RWPE1 (cell line): ENCODE results near the gene MED13L.

ENCODE experiments used
- CTCF ChIA-PET: fragments of 350-600 bp; sonication (Branson Sonifier 250); formaldehyde crosslinking; extraction: SDS; loops from one replicate; lab custom pipeline; 2021; lab: Yijun Ruan, JAX
- POLR2A ChIA-PET: fragments of 400-600 bp; formaldehyde crosslinking; extraction: SDS; loops from one replicate; lab custom pipeline; 2020; ENCODE audit warnings: antibody characterized with exemption; ENCODE audit not compliant: low non-redundant PET; lab: Yijun Ruan, JAX
- DNase-seq: peaks from one replicate; pipeline ENCODE4 v3.0.0; 2012; ENCODE audit warnings: low spot score
- H3K27ac ChIP-seq: fragments of 450-650 bp; 2 replicates; pipeline ENCODE4 v1.5.1; 2017
- CTCF ChIP-seq: fragments of 450-650 bp; conservative IDR thresholded peaks from 2 replicates; pipeline ENCODE4 v1.5.1; 2017; ENCODE audit warnings: low read depth, mild to moderate bottlenecking

Gene MED13L

GRCh38 chr12:116183741-116184141 lies 93.8 kb downstream of the MED13L start:
- DNase-seq: no peak
- H3K27ac ChIP-seq: no peak overlapping the region
- ChIA-PET POLR2A (no interaction called here), CTCF (interaction anchor here (0.6 to 0.7 kb wide), 2 partner anchors 15 to 536 kb away, joined by 3 to 8 read pairs; no protein-coding TSS in a partner anchor)
- TF ChIP-seq CTCF: no peak

- no peak overlapping the region for H3K27ac ChIP-seq
- POLR2A ChIA-PET: no interaction called here
- no peak for TF ChIP-seq CTCF
- CTCF ChIA-PET: no interaction called here
- DNase-seq: no peak
These were observed 95.0 kb downstream of the MED13L start for GRCh38 chr12:116182359-116183063.

- CTCF ChIA-PET: interaction anchor here (0.7 kb wide), 1 partner anchor 46 kb away, joined by 4 read pairs; no protein-coding TSS in a partner anchor
- no peak overlapping the region for H3K27ac ChIP-seq
- POLR2A ChIA-PET: no interaction called here
- TF ChIP-seq CTCF: no peak
- no peak for DNase-seq
These were observed 97.0 kb downstream of the MED13L start for GRCh38 chr12:116180448-116180847.

- POLR2A ChIA-PET: no interaction called here
These were observed 98.1 kb downstream of the MED13L start for GRCh38 chr12:116179384-116179783.

GRCh38 chr12:116177017-116177416 lies 100.5 kb downstream of the MED13L start:
- ChIA-PET POLR2A (no interaction called here), CTCF (no interaction called here)
- no peak for TF ChIP-seq CTCF
- no peak overlapping the region for H3K27ac ChIP-seq
- DNase-seq: no peak

More at GRCh38 chr12:116179384-116179783, 98.1 kb downstream of the MED13L start:
- no peak for DNase-seq
- TF ChIP-seq CTCF: no peak
- CTCF ChIA-PET: no interaction called here
- H3K27ac ChIP-seq: no peak overlapping the region

- DNase-seq: no peak
- no peak overlapping the region for H3K27ac ChIP-seq
- ChIA-PET POLR2A (no interaction called here), CTCF (interaction anchor here (0.6 kb wide), 1 partner anchor 11 kb away, joined by 3 read pairs; no protein-coding TSS in a partner anchor)
- no peak for TF ChIP-seq CTCF
These were observed 102.6 kb downstream of the MED13L start for GRCh38 chr12:116174904-116175303.
